Mesendoderm (in vitro differentiated cells): ENCODE measurements around the gene DYNLT2B. TPM values are rescaled to one million over a fixed set of nuclear protein-coding genes. Genes with fewer than 3 reads are reported as not detected.
A peak's percentile ranks its signal among the peaks of the same experiment; 100 is the strongest.
"Not testable (repeated sequence)": the region's sequence is repeated elsewhere in the genome, so short reads cannot be mapped to it uniquely, and the experiment has no call there.

Experiments
- DNase-seq: peaks from one replicate; pipeline ENCODE4 v3.0.0; 2013
- H2AK5ac ChIP-seq: 2 replicates; pipeline ENCODE4 v1.6.1; 2013; ENCODE audit warnings: low read length, inconsistent platforms
- H2BK120ac ChIP-seq: 2 replicates; pipeline ENCODE4 v1.6.1; 2013; ENCODE audit warnings: low read depth, mild to moderate bottlenecking, low read length, moderate library complexity, mixed read lengths
- H2BK15ac ChIP-seq: replicated peaks from 2 replicates; pipeline ENCODE4 v1.6.1; 2013; ENCODE audit warnings: low read depth, mild to moderate bottlenecking, moderate library complexity
- H2BK5ac ChIP-seq: 2 replicates; pipeline ENCODE4 v1.6.1; 2013; ENCODE audit warnings: low read length, inconsistent platforms
- H3K18ac ChIP-seq: 2 replicates; pipeline ENCODE4 v1.6.1; 2013; ENCODE audit warnings: mild to moderate bottlenecking, low read length, mixed read lengths
- H3K23ac ChIP-seq: one replicate; pipeline ENCODE4 v1.6.1; 2013; ENCODE audit warnings: low read length
- H3K27ac ChIP-seq: 2 replicates; pipeline ENCODE4 v1.5.1; 2013; ENCODE audit warnings: low read depth, mild to moderate bottlenecking, inconsistent platforms, low read length, moderate library complexity
- H3K27me3 ChIP-seq: 2 replicates; pipeline ENCODE4 v1.6.1; 2013; ENCODE audit warnings: low read length, control low read depth, mild to moderate bottlenecking, inconsistent platforms; ENCODE audit not compliant: insufficient read depth, poor library complexity
- H3K36me3 ChIP-seq: 2 replicates; pipeline ENCODE4 v1.6.1; 2013; ENCODE audit warnings: low read length, inconsistent platforms; ENCODE audit not compliant: control insufficient read depth, insufficient read depth
- H3K4ac ChIP-seq: one replicate; pipeline ENCODE4 v1.6.1; 2013; ENCODE audit warnings: low read depth, mild to moderate bottlenecking, low read length, moderate library complexity
- H3K4me1 ChIP-seq: 2 replicates; pipeline ENCODE4 v1.6.1; 2013; ENCODE audit warnings: low read depth, low read length, inconsistent platforms; ENCODE audit not compliant: control insufficient read depth
- H3K4me2 ChIP-seq: 2 replicates; pipeline ENCODE4 v1.6.1; 2013; ENCODE audit warnings: low read length
- H3K4me3 ChIP-seq: 2 replicates; pipeline ENCODE4 v1.5.1; 2013; ENCODE audit warnings: mild to moderate bottlenecking, low read length
- H3K56ac ChIP-seq: one replicate; pipeline ENCODE4 v1.6.1; 2013; ENCODE audit warnings: low read length
- H3K79me1 ChIP-seq: 2 replicates; pipeline ENCODE4 v1.6.1; 2013; ENCODE audit warnings: low read length, inconsistent platforms
- H3K79me2 ChIP-seq: 2 replicates; pipeline ENCODE4 v1.6.1; 2013; ENCODE audit warnings: mild to moderate bottlenecking, low read length; ENCODE audit not compliant: control insufficient read depth, insufficient read depth
- H3K9ac ChIP-seq: 2 replicates; pipeline ENCODE4 v1.6.1; 2013; ENCODE audit warnings: low read length, inconsistent platforms
- H4K5ac ChIP-seq: one replicate; pipeline ENCODE4 v1.6.1; 2013; ENCODE audit warnings: low read length
- H4K8ac ChIP-seq: one replicate; pipeline ENCODE4 v1.6.1; 2013; ENCODE audit warnings: low read depth, mild to moderate bottlenecking, control low read depth, low read length, moderate library complexity
- WGBS: extraction: QIAGEN DNeasy Blood & Tissue Kit; methylation state at CpG from one replicate; pipeline ENCODE4 v1.1.7; 2013; ENCODE audit warnings: low lambda C conversion rate, missing lambda C conversion rate; ENCODE audit not compliant: insufficient coverage; ENCODE audit errors: extremely low coverage; 5-methylcytosine and 5-hydroxymethylcytosine counted together
- polyA plus RNA-seq, 2 experiments: library from polyadenylated mRNA; stranded (reverse); fragments of 200-250 nt; gene quantifications; one replicate each; pipeline ENCODE4 v1.2.3, GENCODE V29; 2013

Gene DYNLT2B
- polyA plus RNA-seq (2013, experiment 1 of 2) = 21.3 TPM
- 19.9 TPM for polyA plus RNA-seq (2013, experiment 2 of 2)

DNA sequence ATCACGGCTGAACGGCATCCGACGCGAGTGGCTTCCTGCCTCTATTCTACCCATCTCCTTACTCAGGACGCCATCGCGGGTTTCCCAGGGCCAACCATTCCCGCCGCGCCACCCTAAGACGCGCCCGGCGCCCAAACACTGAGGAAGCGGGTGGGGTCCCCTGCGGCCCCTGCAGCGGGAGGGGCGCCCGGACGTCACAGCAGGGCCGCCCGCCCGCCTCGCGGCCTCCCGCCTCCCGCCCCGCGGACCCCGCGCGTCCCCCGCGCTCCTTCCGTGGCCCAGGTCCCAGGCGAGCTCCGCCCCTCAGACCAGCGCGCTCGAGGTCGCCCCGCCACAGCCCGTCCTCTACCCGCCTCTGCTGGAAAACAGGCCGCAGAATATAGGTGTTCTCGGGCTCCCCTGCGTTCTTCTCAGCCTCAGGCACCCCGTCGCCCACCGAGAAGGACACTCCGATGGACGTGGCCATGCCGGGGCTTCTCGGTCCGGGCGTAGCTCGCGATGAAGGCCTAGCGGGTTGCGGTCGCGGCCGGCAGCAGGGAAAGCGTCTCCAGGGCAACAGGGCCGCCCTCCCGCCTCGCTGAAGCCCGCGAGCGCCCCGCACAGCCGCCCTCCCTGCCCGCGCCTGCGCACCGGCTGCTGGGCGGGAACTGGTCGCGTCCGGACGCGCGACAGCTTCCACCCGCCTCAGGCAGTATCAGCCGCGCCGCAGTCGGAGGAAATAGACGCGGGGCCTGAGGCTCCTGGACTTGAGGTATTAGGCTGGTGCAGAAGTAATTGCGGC, at the start of gene DYNLT2B:
Gene DYNLT2B (minus strand): TSS at position 554 of the 781 bp plus-strand sequence. CDS start 88 bp downstream, at position 466.
- WGBS = no CpG with 5 or more reads among the region's 92 CpGs
- H3K79me2 ChIP-seq = no peaks in the 10 kb centered on the region
- peak within 1 kb of the TSS; percentile 10 for H3K27ac ChIP-seq

DNA sequence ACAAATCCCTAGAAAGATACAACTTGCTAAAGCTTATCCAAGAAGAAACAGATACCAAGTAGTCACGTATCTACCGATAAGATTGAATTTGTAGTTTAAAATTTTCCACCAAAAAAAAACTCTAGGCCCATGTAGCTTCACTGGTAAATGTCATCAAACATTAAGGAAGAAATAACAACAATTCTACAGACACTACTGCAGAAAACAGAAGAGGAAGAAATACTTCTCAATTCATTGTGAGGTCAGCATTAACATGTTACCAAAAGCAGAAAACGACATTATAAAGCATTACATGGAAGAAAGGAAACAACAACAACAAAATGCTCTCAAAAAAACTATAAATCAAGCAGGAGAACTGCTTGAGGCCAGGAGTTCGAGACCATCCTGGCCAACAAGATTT, 47.7 kb upstream of the DYNLT2B start:
- Histone ChIP-seq H4K5ac (no peak overlapping the region), H3K18ac (no peak overlapping the region), H4K8ac (no peak overlapping the region), H3K4me3 (no peak overlapping the region), H3K56ac (no peak overlapping the region), H3K27ac (no peak overlapping the region), H2AK5ac (no peak overlapping the region), H3K4me2 (no peak overlapping the region), H2BK120ac (no peak overlapping the region), H3K23ac (no peak overlapping the region), H3K4ac (no peak overlapping the region), H3K36me3 (peaks cover 3% of the 10 kb centered on the region), H3K79me2 (no peaks in the 10 kb centered on the region), H3K9ac (no peak overlapping the region), H3K79me1 (no peaks in the 10 kb centered on the region), H2BK15ac (no peak overlapping the region), H3K27me3 (no peaks in the 10 kb centered on the region), H3K4me1 (no peaks in the 10 kb centered on the region), H2BK5ac (no peak overlapping the region)
- WGBS = no CpG with 5 or more reads among the region's 4 CpGs
- DNase-seq = no peak

More for the DNA sequence above, at the start of gene DYNLT2B:
- Histone ChIP-seq H3K27me3 (no peaks in the 10 kb centered on the region), H3K23ac (no peak within 1 kb of the TSS), H2BK15ac (no peak within 1 kb of the TSS), H3K4me2 (peak within 1 kb of the TSS; percentile 89), H3K4ac (no peak within 1 kb of the TSS), H4K5ac (no peak within 1 kb of the TSS), H3K18ac (peak within 1 kb of the TSS; percentile 33), H4K8ac (no peak within 1 kb of the TSS), H3K79me1 (no peaks in the 10 kb centered on the region), H3K56ac (peak within 1 kb of the TSS; percentile 93), H3K4me1 (no peaks in the 10 kb centered on the region), H2AK5ac (no peak within 1 kb of the TSS), H3K9ac (peak within 1 kb of the TSS; percentile 96), H2BK120ac (no peak within 1 kb of the TSS), H3K4me3 (peak within 1 kb of the TSS; percentile 60), H2BK5ac (peak within 1 kb of the TSS; percentile 14), H3K36me3 (no peaks in the 10 kb centered on the region)
- peak; percentile 96 for DNase-seq

DNA sequence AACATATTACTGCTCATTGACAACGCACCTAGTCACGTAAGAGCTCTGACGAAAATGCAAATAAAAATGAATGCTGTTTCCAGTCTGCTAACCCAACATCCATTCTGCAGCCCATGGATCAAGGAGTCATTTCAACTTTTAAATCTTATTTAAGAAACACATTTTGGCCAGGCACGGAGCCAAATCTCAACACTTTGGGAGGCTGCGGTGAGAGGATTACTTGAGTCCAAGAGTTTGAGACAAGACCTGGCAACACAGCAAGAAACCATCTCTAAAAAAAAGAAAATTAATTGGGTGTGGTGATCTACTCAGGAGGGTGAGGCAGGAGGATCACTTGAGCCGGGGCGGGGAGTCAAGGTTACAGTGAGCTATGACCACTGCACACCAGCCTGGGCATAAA, 42.5 kb upstream of the DYNLT2B start:
- WGBS = no CpG with 5 or more reads among the region's 7 CpGs
- Histone ChIP-seq H3K4me2 (no peak overlapping the region), H3K56ac (no peak overlapping the region), H2BK5ac (no peak overlapping the region), H3K4me1 (no peaks in the 10 kb centered on the region), H4K8ac (no peak overlapping the region), H3K23ac (no peak overlapping the region), H3K79me1 (no peaks in the 10 kb centered on the region), H3K18ac (no peak overlapping the region), H2AK5ac (no peak overlapping the region), H2BK120ac (no peak overlapping the region), H3K36me3 (peaks cover 5% of the 10 kb centered on the region), H2BK15ac (no peak overlapping the region), H3K27me3 (no peaks in the 10 kb centered on the region), H3K27ac (no peak overlapping the region), H3K79me2 (no peaks in the 10 kb centered on the region), H4K5ac (no peak overlapping the region), H3K4me3 (no peak overlapping the region), H3K9ac (no peak overlapping the region), H3K4ac (no peak overlapping the region)
- no peak for DNase-seq

DNA sequence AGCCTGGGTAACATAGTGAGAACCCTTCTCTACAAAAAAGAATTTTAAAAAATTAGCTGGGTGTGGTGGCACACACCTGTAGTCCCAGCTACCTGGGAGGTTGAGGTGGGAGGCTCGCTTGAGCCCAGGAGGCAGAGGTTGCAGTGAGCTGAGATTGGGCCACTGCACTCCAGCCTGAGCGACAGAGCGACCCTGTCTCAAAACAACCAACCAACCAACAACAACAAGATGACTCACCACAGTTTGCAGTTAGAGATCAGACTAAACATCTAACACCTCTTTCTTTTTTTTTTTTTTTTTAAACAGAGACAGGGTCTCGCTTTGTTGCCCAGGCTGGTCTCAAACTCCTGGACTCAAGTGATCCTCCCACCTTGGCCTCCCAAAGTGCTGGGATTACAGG, 40.5 kb upstream of the DYNLT2B start:
- H3K4me2 ChIP-seq, H3K79me2 ChIP-seq, DNase-seq, H2BK15ac ChIP-seq, H3K79me1 ChIP-seq, H3K18ac ChIP-seq, H4K5ac ChIP-seq, H3K27ac ChIP-seq, H2BK5ac ChIP-seq, H3K4me1 ChIP-seq, H3K27me3 ChIP-seq, H3K56ac ChIP-seq, H2BK120ac ChIP-seq, H3K23ac ChIP-seq, H3K4me3 ChIP-seq, H4K8ac ChIP-seq, H3K4ac ChIP-seq, H2AK5ac ChIP-seq, H3K9ac ChIP-seq, H3K36me3 ChIP-seq: not testable (repeated sequence)
- no CpG with 5 or more reads among the region's 4 CpGs for WGBS

DNA sequence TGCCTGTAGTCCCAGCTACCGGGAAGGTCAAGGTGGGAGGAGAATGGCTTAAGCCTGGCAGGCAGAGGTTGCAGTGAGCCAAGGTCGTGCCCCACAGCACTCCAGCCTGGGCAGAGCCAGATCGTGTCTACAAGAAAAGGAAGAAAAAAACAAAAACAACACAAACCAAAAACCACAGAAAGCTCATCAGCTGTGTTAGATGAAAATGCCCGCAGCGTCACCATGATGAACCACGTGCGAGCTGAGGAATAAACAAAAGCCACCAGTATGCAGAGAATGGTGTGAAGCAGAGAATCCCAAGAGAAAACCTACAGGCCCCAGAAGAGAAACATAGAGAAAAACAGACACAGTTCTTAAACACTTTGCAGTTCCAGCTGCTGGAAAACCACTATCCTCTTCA, 39.9 kb upstream of the DYNLT2B start:
- Histone ChIP-seq H2BK5ac (no peak overlapping the region), H2AK5ac (no peak overlapping the region), H4K5ac (no peak overlapping the region), H3K79me1 (no peaks in the 10 kb centered on the region), H3K18ac (no peak overlapping the region), H2BK120ac (no peak overlapping the region), H3K23ac (no peak overlapping the region), H3K4me3 (no peak overlapping the region), H3K56ac (no peak overlapping the region), H4K8ac (no peak overlapping the region), H3K4ac (no peak overlapping the region), H3K79me2 (no peaks in the 10 kb centered on the region), H3K9ac (no peak overlapping the region), H3K27me3 (no peaks in the 10 kb centered on the region), H3K27ac (no peak overlapping the region), H3K36me3 (peaks cover 5% of the 10 kb centered on the region), H3K4me1 (no peaks in the 10 kb centered on the region), H3K4me2 (no peak overlapping the region), H2BK15ac (no peak overlapping the region)
- DNase-seq = no peak
- WGBS = no CpG with 5 or more reads among the region's 7 CpGs

DNA sequence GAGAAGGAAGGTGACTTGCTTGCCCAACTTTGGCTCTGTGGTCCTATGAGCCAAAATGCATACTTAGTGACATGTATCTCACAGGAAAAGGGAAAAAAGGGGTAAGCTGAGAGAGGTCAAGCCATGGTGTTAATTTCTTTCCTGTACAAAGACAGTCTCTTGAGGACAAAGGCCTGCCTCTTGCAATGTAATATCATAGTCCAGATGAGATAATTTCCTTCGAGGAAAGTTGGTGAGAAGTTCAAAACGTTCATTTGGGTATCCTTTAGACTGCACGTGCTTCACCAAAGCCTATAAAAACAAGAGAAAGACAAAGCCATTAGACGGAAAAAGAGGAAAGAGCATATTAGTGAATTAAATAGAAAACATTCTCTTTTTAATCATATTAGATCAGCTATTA, 38.5 kb upstream of the DYNLT2B start:
- WGBS = no CpG with 5 or more reads among the region's 4 CpGs
- Histone ChIP-seq H4K5ac (no peak overlapping the region), H3K4ac (no peak overlapping the region), H3K27ac (no peak overlapping the region), H3K4me2 (no peak overlapping the region), H4K8ac (no peak overlapping the region), H3K27me3 (no peaks in the 10 kb centered on the region), H2BK5ac (no peak overlapping the region), H3K79me1 (no peaks in the 10 kb centered on the region), H3K9ac (no peak overlapping the region), H2BK120ac (no peak overlapping the region), H3K18ac (no peak overlapping the region), H3K4me3 (no peak overlapping the region), H3K4me1 (no peaks in the 10 kb centered on the region), H2AK5ac (no peak overlapping the region), H3K36me3 (peaks cover 4% of the 10 kb centered on the region), H3K79me2 (no peaks in the 10 kb centered on the region), H2BK15ac (no peak overlapping the region), H3K23ac (no peak overlapping the region), H3K56ac (no peak overlapping the region)
- DNase-seq = no peak
